GM18907 (cell line): ENCODE measurements around the gene PRODH2.
"Not testable (repeated sequence)": the region's sequence is repeated elsewhere in the genome, so short reads cannot be mapped to it uniquely, and the experiment has no call there.

Experiments used
- ATAC-seq: cut with Tn5 transposase; IDR thresholded peaks from one replicate; pipeline ENCODE4 v1.9.1; 2021; ENCODE audit warnings: mild to moderate bottlenecking, moderate library complexity; ENCODE audit not compliant: unreplicated experiment

PRODH2 gene

GRCh38 chr19:35782589-35782988, 30.1 kb downstream of the PRODH2 start:
- no peak for ATAC-seq

DNA sequence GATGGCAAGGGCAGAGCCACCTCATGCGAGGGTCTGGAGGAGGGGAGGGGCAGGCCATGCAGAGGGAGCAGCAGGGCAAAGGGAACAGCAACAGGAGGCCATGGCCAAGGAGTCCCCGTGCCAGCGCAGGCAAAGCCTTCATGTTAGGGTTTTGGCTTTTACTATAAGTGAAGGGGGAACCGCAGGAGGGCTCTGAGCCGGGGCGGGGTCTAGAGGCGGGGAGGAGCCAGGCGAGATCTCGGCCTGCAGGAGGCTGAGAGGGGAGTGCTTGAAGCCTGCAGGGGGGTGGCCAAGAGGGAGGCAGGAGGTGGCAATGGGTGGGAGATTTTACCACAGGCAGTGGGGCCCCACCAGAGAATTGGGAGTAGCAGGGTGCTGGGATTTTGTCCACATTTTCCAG, 31.0 kb downstream of the PRODH2 start:
- no peak for ATAC-seq

DNA sequence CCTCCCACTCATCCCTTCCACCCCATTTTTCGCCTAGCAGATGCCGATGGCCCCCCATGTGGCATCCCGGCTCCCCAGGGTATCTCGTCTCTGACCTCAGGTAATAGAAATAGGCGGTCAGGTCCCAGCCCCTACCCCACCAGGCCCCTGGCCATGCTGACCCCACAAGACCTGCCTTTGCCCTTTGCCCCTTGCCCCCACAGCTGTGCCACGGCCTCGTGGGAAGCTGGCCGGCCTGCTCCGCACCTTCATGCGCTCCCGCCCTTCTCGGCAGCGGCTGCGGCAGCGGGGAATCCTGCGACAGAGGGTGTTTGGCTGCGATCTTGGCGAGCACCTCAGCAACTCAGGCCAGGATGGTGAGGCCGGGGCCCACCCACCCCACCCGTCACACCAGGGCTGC, 31.9 kb downstream of the PRODH2 start:
- no peak for ATAC-seq

GRCh38 chr19:35780058-35780457, 32.6 kb downstream of the PRODH2 start:
- no peak for ATAC-seq

DNA sequence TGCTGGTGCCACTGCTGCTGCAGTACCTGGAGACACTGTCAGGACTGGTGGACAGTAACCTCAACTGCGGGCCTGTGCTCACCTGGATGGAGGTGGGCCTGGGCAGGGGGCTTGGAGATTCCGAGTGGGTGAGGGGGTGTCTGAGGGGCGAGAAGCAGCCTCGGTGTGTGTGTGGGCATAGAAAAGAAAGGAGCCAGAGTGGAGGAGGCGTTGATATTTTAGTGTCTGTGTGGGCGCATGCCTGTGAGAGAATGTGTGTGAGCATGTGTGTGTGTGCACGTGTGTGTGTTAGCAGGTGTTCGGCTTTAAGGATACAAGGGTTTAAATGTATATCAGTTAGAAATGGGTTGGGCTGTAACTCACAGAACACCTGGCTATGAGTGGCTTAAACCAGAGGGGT, 33.6 kb downstream of the PRODH2 start:
- ATAC-seq: no peak

- ATAC-seq: no peak
Observed at GRCh38 chr19:35777961-35778360, 34.7 kb downstream of the PRODH2 start.

- no peak for ATAC-seq
Observed at GRCh38 chr19:35777086-35777841, 35.4 kb downstream of the PRODH2 start.

DNA sequence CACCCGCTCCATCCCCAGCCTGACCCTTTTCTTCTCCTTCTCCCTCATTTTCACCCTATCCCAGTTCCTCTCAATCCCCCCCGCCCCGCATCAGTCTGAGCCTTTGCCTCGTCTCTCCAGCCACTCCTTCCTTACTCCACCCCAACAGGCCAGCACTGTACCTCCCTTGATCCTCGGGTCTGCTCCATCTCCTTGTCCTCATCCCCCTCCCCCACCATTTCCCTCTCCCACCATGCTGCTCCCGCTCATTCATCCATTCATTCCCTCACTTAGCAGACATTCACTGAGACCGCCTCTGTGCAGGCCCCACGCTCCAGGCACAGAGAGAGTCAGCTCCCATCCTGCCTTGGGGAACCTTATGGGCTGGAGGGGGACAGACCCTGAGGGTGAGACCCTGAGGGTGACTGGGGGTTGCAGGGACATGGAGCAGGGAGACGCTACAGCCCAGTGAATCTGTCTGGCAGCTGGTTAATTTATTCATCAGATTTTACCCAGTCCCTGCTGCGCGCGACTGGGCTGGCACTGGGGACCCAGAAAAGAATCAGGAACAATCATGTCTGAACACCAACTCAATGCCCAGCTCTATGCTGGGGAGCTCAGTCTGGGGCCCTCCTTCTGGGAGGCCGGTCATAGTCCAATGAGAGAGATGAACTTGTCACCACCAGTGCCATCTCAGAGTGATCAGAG, 36.4 kb downstream of the PRODH2 start:
- no peak for ATAC-seq

GRCh38 chr19:35775298-35776101, 37.1 kb downstream of the PRODH2 start, which contains the start of gene ARHGAP33:
Gene ARHGAP33, plus strand, starts transcription at chr19:35775564. Its CDS starts 95 bp downstream, at chr19:35775659.
- peak; percentile 91 for ATAC-seq

GRCh38 chr19:35775046-35775297, 37.7 kb downstream of the PRODH2 start:
- ATAC-seq: no peak

DNA sequence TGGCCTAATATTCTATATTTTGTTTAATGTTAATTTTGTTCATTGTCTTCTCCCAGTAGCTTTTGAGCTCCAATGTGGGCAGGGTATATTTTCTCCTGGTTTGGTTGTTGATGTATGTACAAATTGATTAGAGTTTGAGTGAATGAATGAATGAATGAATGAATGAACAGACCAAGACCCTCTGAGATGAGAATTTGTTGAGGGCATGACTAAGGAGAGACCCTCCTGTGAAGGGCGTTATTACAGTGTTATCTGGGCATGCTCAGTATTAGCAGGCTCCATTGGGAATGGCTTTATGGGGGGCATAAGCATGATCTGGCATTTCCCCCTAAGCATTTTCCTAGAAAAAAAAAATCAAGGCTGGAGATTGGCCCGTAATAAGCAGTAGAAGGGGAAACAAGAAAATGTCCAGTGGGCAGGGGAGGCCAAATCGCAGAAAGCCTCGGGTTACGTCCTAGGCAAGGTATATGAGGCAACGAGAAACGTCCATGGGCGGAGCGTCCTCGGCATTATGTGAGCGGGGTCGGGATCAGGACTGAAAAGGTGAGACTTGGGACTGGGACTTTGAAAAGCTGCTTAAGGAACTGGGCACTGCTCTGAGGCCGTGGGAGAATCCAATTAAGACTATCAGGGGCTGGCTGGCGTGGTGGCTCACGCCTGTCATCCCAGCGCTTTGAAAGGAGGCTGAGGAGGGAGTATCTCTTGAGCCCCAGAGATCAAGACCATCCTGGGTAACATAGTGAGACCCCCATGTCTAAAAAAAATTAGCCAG, 38.2 kb downstream of the PRODH2 start:
- ATAC-seq: no peak

GRCh38 chr19:35773020-35773806, 39.4 kb downstream of the PRODH2 start:
- no peak for ATAC-seq

- not testable (repeated sequence) for ATAC-seq
Observed at GRCh38 chr19:35772362-35772761, 40.3 kb downstream of the PRODH2 start.

GRCh38 chr19:35768082-35768421, 44.6 kb downstream of the PRODH2 start:
- no peak for ATAC-seq

DNA sequence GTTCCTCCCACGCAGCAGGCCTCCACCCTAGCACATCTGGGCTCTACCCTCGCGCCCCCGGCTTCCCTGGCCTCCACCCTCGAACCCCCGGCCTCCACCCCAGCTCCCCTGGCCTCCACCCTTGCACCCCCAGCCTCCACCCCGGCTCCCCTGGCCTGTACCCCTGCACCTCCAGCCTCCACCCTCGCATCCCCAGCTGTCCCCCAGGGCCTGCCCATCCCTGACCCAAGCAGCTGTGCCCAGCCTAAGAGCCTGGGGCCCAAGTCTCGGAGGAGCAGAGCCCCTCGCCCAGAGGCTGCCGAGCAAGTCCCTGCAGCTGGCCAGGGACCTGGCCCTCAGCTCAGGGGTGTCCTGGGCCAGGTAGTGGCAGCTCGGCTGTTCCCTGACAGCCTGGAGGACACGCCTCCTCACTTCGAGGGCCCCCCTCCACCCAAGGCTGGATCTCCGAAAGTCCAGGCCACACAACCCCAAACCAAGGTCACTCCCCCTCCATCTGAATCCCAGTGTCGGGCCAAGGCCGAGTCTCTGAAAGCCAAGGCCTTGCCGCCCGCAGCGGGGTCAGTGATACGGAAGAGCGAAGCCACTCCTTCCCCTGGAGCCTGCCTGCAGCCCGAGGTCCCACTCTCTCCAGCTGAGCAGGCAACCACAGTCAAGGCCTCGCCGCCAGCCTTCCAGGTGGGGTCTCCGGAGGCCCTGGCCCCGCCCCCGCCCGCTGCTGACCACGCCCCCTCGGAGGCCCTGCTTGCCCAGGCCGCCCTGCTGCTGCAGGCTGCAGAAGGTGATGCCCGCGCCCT, 45.2 kb downstream of the PRODH2 start:
- ATAC-seq: no peak

- ATAC-seq: no peak
Observed at GRCh38 chr19:35766571-35767104, 46.0 kb downstream of the PRODH2 start.

DNA sequence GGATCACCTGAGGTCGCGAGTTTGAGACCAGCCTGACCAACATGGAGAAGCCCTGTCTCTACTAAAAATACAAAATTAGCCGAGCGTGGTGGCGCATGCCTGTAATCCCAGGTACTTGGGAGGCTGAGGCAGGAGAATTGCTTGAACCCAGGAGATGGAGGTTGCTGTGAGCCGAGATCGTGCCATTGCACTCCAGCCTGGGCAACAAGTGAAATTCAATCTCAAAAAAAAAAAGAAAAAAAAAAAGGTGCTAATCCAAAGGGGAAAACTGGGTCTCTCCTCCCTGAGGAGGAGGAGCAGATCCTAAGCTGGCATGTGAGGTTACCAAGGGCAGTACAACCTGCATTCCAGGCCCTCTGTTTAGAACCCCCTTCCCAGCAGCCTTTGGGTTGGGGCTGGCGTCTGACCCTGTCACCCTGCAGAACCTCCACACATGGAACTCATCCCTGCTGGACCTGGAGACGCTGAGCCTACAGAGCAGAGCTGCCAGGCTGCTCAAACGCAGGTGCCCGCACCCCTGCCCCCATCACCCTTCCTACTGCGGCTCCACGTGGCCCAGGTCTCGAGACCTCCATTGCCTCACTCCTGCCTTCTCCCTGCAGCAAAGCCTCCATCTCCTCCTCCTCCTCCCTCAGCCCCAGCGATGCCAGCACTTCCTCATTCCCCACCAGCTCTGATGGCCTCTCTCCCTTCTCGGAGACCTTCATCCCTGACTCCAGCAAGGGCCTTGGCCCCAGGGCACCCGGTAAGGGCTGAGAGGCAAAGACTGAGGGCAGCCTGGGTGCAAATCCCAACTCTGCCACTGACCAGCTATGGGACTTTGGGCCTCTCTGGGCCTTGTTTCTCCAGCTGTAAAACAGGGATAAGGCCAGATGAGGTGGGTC, 48.0 kb downstream of the PRODH2 start:
- no peak for ATAC-seq

DNA sequence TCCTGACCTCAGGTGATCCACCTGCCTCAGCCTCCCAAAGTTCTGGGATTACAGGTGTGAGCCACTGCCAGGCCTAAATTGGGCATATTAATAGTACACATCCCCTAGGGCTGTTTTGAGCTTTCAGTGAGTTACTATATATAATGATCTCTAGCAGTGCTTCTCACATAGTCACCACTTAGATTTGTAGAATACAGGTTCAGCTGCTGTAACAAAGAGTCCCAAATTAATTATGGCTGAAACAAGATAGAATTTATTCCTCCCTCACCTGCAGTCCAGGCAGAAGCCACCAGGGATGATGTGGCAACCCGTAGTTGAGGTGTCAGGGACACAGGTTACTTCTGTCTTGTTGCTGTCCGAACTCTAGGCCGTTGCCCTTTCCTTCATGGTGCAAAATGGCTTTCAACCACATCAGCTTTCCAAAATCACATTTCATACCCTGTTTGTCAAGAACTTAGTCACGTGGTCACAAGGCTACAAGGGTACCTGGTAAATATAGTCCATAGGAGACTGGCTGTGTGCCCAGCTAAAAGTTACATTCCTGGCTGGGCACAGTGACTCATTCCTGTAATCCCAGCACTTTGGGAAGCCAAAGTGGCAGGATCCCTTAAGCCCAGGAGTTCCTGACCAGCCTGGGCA, 51.8 kb downstream of the PRODH2 start:
- no peak for ATAC-seq
